GM13977 (cell line): Measurements from ENCODE around the gene CARD9.

Experiments
- DNase-seq: peaks from one replicate; pipeline ENCODE4 v3.0.0; 2012; ENCODE audit warnings: low spot score
- in situ Hi-C: fragments of 300-500 bp; cut with MboI; formaldehyde crosslinking; loops from one replicate; pipeline ENCODE4 v1.12.0; 2022; ENCODE audit warnings: low sequenced_read_pairs, low pct_unique_long_range_greater_than_20kb, mixed read lengths, inconsistent platforms; ENCODE audit not compliant: unreplicated experiment
- TF ChIP-seq, protein P1 (sequence below): IDR thresholded peaks from 2 replicates; pipeline ENCODE4 v1.5.1; 2012; ENCODE audit warnings: mild to moderate bottlenecking, control low read depth; ENCODE audit not compliant: insufficient read depth; ENCODE audit errors: extremely low read depth, missing control alignments

The CARD9 gene

GRCh38 chr9:136347472-136348256, 25.8 kb downstream of the CARD9 start:
- DNase-seq: no peak
- TF ChIP-seq, protein P1, sequence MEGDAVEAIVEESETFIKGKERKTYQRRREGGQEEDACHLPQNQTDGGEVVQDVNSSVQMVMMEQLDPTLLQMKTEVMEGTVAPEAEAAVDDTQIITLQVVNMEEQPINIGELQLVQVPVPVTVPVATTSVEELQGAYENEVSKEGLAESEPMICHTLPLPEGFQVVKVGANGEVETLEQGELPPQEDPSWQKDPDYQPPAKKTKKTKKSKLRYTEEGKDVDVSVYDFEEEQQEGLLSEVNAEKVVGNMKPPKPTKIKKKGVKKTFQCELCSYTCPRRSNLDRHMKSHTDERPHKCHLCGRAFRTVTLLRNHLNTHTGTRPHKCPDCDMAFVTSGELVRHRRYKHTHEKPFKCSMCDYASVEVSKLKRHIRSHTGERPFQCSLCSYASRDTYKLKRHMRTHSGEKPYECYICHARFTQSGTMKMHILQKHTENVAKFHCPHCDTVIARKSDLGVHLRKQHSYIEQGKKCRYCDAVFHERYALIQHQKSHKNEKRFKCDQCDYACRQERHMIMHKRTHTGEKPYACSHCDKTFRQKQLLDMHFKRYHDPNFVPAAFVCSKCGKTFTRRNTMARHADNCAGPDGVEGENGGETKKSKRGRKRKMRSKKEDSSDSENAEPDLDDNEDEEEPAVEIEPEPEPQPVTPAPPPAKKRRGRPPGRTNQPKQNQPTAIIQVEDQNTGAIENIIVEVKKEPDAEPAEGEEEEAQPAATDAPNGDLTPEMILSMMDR: no peak
- in situ Hi-C loops: no loop called here

GRCh38 chr9:136346927-136347465, 26.5 kb downstream of the CARD9 start:
- TF ChIP-seq, protein P1: no peak
- DNase-seq: no peak
- in situ Hi-C loops: no loop called here

DNA sequence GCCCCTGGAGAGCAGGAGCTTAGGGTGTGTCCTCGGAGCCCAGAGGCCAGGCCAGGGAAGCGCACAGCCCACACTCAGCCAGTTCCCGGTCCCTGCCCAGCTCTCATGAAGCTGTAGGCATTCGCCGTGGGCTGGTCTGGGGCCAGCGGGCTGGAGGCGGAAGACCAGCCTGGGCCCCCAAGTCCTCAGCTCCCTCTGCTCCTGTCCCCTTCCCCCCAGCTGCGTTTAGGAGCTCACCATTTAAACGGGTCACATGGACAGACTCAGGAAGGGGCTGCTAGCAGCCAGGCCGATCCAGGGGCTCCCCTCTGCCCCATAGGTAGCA, 27.4 kb downstream of the CARD9 start:
- TF ChIP-seq, protein P1: no peak
- in situ Hi-C loops: no loop called here
- DNase-seq: no peak

- in situ Hi-C loops: no loop called here
- DNase-seq: no peak
- TF ChIP-seq, protein P1: no peak
These were observed 27.9 kb downstream of the CARD9 start for GRCh38 chr9:136345281-136346156.

DNA sequence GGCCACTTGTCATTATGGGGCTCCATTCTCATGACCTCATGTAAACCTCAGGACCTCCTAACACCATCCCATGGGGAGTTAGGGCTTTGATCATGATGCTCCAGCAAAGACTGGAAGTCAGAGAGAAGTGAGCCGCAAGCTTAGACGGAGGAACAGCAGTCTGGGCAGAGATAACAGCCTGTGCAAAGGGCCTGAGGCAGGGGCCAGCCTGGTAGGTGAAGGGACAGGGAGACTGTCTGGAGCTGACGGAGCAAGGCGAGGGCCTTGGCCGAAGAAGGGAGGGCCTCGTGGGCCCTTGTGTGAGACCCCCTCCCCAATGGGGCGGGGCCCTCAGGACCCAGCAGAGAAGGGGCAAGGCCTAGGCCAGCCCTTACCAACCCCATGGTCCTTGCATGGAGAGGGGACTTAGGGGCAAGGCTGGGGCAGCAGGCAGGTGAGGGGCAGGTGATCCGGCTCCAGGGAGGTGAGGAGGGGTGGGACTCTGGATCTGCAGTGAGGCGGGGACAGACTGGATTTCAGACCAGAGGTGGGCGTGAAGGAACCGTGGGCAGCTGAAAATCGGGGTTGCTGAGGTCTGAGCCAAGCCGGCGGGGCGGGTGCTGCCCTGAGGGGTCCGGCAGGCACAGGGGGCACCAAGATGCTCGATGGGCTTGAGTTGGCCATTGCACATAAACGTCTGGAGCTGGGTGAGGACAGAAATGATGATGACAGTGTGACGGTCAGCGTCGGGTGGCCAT, 28.8 kb downstream of the CARD9 start:
- TF ChIP-seq, protein P1: no peak
- in situ Hi-C loops: no loop called here
- DNase-seq: no peak

- no peak for DNase-seq
- in situ Hi-C loops: no loop called here
- TF ChIP-seq, protein P1: no peak
These were observed 29.6 kb downstream of the CARD9 start for GRCh38 chr9:136343884-136344269.
